Loucy (cell line): ENCODE data around the gene KAT2B.

Experiments used
- H2AFZ ChIP-seq: fragments of 200-600 bp; sonication (generic); 2 replicates; pipeline ENCODE4 v1.6.0; 2016; ENCODE audit warnings: antibody characterized with exemption, mild to moderate bottlenecking, low read length, moderate library complexity
- H3F3A ChIP-seq: fragments of 200-600 bp; 2 replicates; pipeline ENCODE4 v1.6.0; 2016; ENCODE audit warnings: antibody characterized with exemption, low read depth, mild to moderate bottlenecking
- H3K27me3 ChIP-seq: fragments of 200-600 bp; sonication (generic); 2 replicates; pipeline ENCODE4 v1.6.1; 2014; ENCODE audit warnings: low read length, mild to moderate bottlenecking; ENCODE audit not compliant: insufficient read depth, poor library complexity, severe bottlenecking
- H3K36me3 ChIP-seq: fragments of 200-600 bp; sonication (generic); 2 replicates; pipeline ENCODE4 v1.6.1; 2016; ENCODE audit warnings: low read length; ENCODE audit not compliant: insufficient read depth
- H3K4me1 ChIP-seq: fragments of 200-600 bp; sonication (generic); 2 replicates; pipeline ENCODE4 v1.5.1; 2014; ENCODE audit warnings: low read length, mild to moderate bottlenecking; ENCODE audit not compliant: insufficient read depth, poor library complexity, severe bottlenecking
- H3K4me2 ChIP-seq: fragments of 200-600 bp; sonication (generic); 2 replicates; pipeline ENCODE4 v1.6.0; 2014; ENCODE audit warnings: antibody characterized with exemption, low read length, low read depth, mild to moderate bottlenecking; ENCODE audit not compliant: poor library complexity, severe bottlenecking
- H3K4me3 ChIP-seq: fragments of 200-600 bp; sonication (generic); 2 replicates; pipeline ENCODE4 v1.5.1; 2014; ENCODE audit warnings: low read length, mild to moderate bottlenecking, mixed read lengths; ENCODE audit not compliant: poor library complexity, severe bottlenecking
- H3K79me2 ChIP-seq: fragments of 200-600 bp; sonication (generic); 2 replicates; pipeline ENCODE4 v1.6.1; 2014; ENCODE audit warnings: low read length; ENCODE audit not compliant: insufficient read depth
- H3K9ac ChIP-seq: fragments of 200-600 bp; sonication (generic); 2 replicates; pipeline ENCODE4 v1.6.0; 2014; ENCODE audit warnings: mild to moderate bottlenecking, low read depth, low read length, moderate library complexity; ENCODE audit not compliant: poor library complexity, severe bottlenecking
- H3K9me2 ChIP-seq: fragments of 200-600 bp; sonication (generic); replicated peaks from 2 replicates; pipeline ENCODE4 v1.6.1; 2016; ENCODE audit warnings: low read depth, low read length, mixed read lengths
- H3K9me3 ChIP-seq: fragments of 200-600 bp; sonication (generic); 2 replicates; pipeline ENCODE4 v1.6.1; 2014; ENCODE audit warnings: mild to moderate bottlenecking, antibody characterized with exemption, low read length, low read depth; ENCODE audit not compliant: insufficient read depth
- H4K20me1 ChIP-seq: fragments of 200-600 bp; sonication (generic); 2 replicates; pipeline ENCODE4 v1.6.0; 2014; ENCODE audit warnings: antibody characterized with exemption, low read length, mild to moderate bottlenecking; ENCODE audit not compliant: insufficient read depth, poor library complexity, severe bottlenecking
- CTCF ChIP-seq: fragments of 200-600 bp; sonication (generic); conservative IDR thresholded peaks from 2 replicates; pipeline ENCODE4 v1.5.1; 2014; ENCODE audit warnings: mild to moderate bottlenecking, antibody characterized with exemption, low read length
- EZH2phosphoT487 ChIP-seq: fragments of 200-600 bp; IDR thresholded peaks from 2 replicates; pipeline ENCODE4 v1.6.1; 2018; ENCODE audit warnings: antibody characterized with exemption, mild to moderate bottlenecking, moderate library complexity, borderline replicate concordance

KAT2B gene

GRCh38 chr3:20079621-20080020, 39.4 kb downstream of the KAT2B start:
- no peaks in the 10 kb centered on the region for H3K36me3 ChIP-seq
- TF ChIP-seq CTCF (no peak), EZH2phosphoT487 (no peak)
- H3K4me1 ChIP-seq = peaks cover 12% of the 10 kb centered on the region
- H3K9me3 ChIP-seq = no peaks in the 10 kb centered on the region
- no peaks in the 10 kb centered on the region for H3K9me2 ChIP-seq
- H2AFZ ChIP-seq = no peak overlapping the region
- H3K4me2 ChIP-seq = no peak overlapping the region
- H3K27me3 ChIP-seq = no peaks in the 10 kb centered on the region
- no peaks in the 10 kb centered on the region for H4K20me1 ChIP-seq
- H3F3A ChIP-seq = no peaks in the 10 kb centered on the region
- H3K79me2 ChIP-seq = no peaks in the 10 kb centered on the region
- no peak overlapping the region for H3K4me3 ChIP-seq
- no peak overlapping the region for H3K9ac ChIP-seq

- H3K79me2 ChIP-seq = no peaks in the 10 kb centered on the region
- no peaks in the 10 kb centered on the region for H3K36me3 ChIP-seq
- H2AFZ ChIP-seq = no peak overlapping the region
- TF ChIP-seq EZH2phosphoT487 (no peak), CTCF (no peak)
- H3K27me3 ChIP-seq = no peaks in the 10 kb centered on the region
- peaks cover 12% of the 10 kb centered on the region for H3K4me1 ChIP-seq
- H3K4me2 ChIP-seq = no peak overlapping the region
- H3F3A ChIP-seq = no peaks in the 10 kb centered on the region
- H3K9me2 ChIP-seq = no peaks in the 10 kb centered on the region
- H3K9ac ChIP-seq = peak overlapping the region; percentile 1
- H3K4me3 ChIP-seq = no peak overlapping the region
- H4K20me1 ChIP-seq = no peaks in the 10 kb centered on the region
- no peaks in the 10 kb centered on the region for H3K9me3 ChIP-seq
Observed at GRCh38 chr3:20080956-20081554, 40.8 kb downstream of the KAT2B start.

DNA sequence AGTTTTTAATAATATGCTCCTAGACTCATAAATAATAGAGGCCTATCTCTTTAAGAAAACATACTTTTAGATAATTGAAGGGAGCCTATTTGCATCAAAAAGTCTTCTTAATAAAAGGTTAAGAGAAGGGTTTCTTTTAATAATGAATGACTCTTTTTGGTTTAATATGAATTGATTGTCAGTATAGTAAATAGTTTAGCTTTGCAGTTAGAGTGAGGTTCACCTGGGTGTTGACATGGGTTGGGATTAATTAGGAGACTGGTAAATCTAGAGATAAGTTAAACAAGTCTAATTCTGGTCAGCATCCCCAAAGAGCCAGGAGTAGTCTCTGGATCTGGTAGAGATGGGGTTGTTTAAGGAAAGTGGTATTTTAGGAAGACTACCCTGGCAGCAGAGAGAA, 43.0 kb downstream of the KAT2B start:
- H3K4me1 ChIP-seq = peaks cover 7% of the 10 kb centered on the region
- no peaks in the 10 kb centered on the region for H3K36me3 ChIP-seq
- no peaks in the 10 kb centered on the region for H3K27me3 ChIP-seq
- no peaks in the 10 kb centered on the region for H3K9me3 ChIP-seq
- no peak overlapping the region for H3K9ac ChIP-seq
- no peak overlapping the region for H3K4me2 ChIP-seq
- no peak overlapping the region for H2AFZ ChIP-seq
- H4K20me1 ChIP-seq = no peaks in the 10 kb centered on the region
- H3F3A ChIP-seq = no peaks in the 10 kb centered on the region
- no peaks in the 10 kb centered on the region for H3K9me2 ChIP-seq
- no peak overlapping the region for H3K4me3 ChIP-seq
- no peaks in the 10 kb centered on the region for H3K79me2 ChIP-seq
- TF ChIP-seq EZH2phosphoT487 (no peak), CTCF (no peak)
